COR-L47 (cell line): ENCODE results near the gene AMPD2.

Source experiments
- DNase-seq: peaks from one replicate; lab custom pipeline; 2025; lab: John Stamatoyannopoulos, UW

Gene AMPD2

GRCh38 chr1:109619576-109620400 is at the start of gene AMPD2, which contains the start of gene GNAT2:
TSS of gene AMPD2 (plus strand) at chr1:109619837. CDS start at chr1:109621176, 1,339 bp downstream.
TSS of gene GNAT2 (minus strand) at chr1:109619616. CDS start at chr1:109612870, 6,746 bp downstream.
- DNase-seq: peak; percentile 57

GRCh38 chr1:109570414-109570813 is 49.2 kb upstream of the AMPD2 start:
- DNase-seq: no peak

GRCh38 chr1:109573785-109574184 is 45.9 kb upstream of the AMPD2 start:
- DNase-seq: no peak

DNA sequence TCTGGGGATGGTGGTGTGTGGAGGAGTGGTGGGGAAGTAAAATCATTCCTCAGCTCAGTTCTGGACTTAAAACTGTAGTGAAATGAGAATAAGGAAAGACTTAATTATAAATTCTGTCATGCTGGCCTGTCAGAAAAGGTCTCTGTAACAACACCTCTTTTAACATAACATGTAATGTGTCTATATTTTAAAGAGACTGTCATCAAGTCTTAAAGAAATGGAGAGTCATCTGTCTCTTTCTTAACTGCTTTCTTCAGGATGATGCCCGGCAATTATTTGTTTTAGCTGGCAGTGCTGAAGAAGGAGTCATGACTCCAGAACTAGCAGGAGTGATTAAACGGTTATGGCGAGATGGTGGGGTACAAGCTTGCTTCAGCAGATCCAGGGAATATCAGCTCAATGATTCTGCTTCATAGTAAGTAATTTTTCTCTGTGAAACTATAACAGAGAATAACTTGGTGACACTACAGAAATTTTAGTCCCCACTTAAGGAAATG is 40.6 kb upstream of the AMPD2 start:
- no peak for DNase-seq

GRCh38 chr1:109579491-109579890 is 40.1 kb upstream of the AMPD2 start:
- DNase-seq: no peak

DNA sequence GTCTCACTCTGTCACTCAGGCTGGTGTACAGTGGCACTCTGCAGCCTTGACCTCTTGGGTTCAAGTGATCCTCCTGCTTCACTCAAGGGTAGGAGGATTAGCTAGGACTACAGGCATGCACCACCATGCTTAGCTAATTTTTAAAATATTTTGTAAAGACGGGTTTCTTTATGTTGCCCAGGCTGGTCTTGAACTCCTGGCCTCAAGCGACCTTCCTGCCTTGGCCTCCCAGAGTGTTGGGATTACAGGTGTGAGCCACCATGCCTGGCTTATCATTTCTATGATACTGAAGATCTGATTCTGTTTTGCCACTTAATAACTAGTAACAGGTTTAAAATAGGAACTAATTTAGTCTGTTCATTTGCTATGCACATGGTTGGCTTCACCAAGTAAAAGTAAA is 37.6 kb upstream of the AMPD2 start:
- DNase-seq: no peak

DNA sequence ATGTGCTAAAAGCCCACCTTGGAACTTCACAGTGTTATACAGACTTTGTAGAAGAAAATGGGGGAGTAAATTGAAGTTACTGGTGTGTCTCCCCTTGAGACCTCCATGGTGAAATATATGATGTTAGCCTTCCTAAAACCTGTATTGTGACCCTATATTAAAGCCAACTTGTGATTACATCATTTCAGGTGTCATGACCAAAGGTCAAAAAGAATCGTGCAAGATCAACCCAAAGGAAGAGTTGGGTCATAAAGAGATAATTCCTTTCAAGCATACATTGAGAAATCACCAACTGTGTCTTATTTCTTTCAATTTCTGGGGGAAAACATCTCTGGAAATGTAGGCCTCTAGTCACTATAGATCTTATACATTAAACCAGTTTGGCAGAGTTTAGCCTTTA is 34.9 kb upstream of the AMPD2 start:
- DNase-seq: no peak

DNA sequence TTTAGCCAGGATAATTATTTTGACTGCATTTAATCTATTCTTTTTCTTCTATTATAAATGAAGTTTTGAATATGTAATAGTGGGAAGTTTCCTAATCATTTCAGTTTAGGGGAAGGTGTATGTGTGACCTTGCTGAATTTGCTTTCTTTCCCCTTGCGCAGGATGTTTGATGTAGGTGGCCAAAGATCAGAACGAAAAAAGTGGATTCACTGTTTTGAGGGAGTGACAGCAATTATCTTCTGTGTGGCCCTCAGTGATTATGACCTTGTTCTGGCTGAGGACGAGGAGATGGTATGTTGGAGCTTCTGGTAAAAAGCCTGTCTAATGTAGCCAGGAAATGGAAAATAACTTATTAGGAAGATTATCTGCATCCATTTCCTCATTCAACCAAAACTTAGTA is 33.6 kb upstream of the AMPD2 start:
- DNase-seq: no peak

DNA sequence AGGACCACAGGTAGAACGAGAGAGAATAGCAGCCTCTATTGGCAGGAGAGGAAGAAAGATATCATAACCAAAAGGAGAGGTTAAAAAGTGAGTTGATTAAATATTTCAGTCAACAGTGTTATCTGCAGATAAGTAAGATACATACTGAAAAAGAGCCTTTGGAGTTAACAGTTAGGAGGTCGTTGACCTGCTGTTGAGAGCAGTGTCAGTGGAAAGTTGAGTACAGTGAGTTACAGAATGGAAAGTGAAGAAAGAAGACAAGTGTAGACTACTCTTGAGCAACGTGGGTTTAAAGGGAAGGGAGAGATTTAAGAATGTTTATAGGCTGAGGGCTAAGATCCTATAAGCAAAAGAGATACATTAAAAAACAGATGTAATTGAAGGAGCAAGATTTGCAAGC is 30.5 kb upstream of the AMPD2 start:
- no peak for DNase-seq

DNA sequence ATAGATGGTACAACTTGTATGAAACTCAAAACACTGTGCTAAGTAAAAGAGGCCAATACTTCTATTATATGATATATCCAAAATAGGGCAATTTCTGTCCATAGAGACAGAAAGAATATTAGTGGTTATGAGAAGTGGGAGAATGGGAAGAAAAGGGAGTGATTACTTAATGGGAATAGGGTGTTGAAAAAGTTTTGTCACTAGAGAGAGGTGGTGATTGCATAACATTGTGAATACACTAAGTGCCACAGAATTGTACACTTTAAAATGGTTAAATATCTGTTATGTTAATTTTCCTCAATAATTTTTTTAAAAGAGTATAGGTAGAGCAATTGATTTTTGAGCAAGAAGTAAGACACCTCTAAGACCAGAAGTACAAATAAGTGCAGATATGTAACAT is 30.0 kb upstream of the AMPD2 start:
- no peak for DNase-seq

GRCh38 chr1:109592916-109593315 is 26.7 kb upstream of the AMPD2 start:
- DNase-seq: no peak

GRCh38 chr1:109595531-109595930 is 24.1 kb upstream of the AMPD2 start:
- DNase-seq: no peak

DNA sequence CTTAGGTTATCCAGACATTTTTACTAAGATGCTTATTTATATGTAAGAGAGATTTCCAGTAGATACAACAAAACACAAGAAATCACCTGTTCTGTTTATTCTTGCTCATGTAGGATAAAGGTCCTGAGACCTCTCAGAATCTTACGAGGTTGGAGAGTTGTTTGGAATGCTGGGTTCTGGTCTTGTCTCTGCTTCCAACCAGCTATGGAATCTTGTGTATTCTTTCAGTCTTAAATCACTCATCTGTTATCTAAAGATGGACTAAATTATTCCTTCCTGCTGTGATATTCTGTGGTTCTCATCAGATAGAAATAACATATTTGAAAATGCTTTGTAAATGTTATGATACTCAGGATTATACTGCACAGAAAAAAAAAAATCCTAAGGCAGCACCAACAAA is 21.5 kb upstream of the AMPD2 start:
- no peak for DNase-seq

GRCh38 chr1:109598655-109599054 is 21.0 kb upstream of the AMPD2 start:
- no peak for DNase-seq

- DNase-seq: no peak
Measured at GRCh38 chr1:109603229-109603628, 16.4 kb upstream of the AMPD2 start.

GRCh38 chr1:109605381-109605780 is 14.3 kb upstream of the AMPD2 start:
- no peak for DNase-seq

- DNase-seq: no peak
Measured at GRCh38 chr1:109609881-109610280, 9.8 kb upstream of the AMPD2 start.

DNA sequence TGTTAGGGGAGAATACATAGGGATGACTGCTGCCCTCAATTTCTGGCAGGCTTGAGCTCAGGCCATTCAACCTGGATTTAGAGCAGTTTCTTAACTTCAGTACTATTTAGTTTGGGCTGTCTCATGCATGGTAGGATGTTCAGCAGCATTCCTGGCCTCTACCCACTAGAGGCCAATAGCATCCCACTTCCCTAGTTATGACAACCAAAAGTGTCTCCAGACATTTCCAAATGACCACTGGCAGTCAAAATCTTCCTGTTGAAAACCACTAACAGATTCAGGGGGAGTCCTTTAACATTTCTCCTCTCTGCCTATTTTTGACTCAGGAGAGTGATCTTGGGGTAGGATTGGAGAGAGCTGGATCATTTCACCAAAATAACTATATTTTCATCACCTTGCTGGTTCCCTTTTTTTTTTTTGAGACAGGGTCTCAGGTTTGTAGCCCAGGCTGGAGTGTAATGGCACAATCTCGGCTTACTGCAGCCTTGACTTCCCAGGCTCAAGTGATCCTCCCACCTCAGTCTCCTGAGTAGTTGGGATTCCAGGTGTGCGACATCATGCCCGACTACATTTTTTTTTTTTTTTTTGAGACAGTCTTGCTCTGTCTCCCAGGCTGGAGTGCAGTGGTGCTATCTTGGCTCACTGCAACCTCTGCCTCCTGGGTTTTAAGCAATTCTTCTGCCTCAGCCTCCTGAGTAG is 8.9 kb upstream of the AMPD2 start:
- no peak for DNase-seq

DNA sequence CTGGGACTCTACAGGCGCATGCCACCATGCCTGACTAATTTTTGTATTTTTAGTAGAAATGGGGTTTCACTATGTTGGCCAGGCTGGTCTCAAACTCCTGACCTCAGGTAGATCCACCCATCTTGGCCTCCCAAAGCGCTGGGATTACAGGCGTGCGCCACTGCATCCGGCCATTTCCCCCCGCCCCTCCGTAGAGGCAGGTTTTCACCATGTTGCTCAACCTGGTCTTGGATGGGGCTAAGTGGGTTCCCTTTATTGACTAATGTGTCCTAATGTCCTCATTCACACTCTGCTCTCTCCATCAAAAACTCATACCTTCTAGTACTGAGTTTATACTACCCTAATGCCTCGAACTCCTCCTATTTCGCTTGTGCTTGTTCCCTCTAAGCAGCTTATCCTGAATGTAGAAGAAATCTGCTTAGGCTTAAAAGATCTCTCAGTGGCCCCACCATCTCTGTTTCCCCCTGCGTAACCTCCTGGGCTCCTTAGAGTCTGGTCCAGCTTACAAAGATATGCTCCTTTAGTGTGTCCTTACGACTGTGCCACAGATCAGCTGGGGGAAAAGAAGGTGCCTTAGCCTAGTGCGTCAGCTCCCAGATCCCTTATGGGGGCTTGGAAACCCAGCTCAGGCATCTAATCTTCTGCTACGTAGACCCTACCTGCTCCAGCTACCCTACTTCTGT is 8.2 kb upstream of the AMPD2 start:
- DNase-seq: no peak

DNA sequence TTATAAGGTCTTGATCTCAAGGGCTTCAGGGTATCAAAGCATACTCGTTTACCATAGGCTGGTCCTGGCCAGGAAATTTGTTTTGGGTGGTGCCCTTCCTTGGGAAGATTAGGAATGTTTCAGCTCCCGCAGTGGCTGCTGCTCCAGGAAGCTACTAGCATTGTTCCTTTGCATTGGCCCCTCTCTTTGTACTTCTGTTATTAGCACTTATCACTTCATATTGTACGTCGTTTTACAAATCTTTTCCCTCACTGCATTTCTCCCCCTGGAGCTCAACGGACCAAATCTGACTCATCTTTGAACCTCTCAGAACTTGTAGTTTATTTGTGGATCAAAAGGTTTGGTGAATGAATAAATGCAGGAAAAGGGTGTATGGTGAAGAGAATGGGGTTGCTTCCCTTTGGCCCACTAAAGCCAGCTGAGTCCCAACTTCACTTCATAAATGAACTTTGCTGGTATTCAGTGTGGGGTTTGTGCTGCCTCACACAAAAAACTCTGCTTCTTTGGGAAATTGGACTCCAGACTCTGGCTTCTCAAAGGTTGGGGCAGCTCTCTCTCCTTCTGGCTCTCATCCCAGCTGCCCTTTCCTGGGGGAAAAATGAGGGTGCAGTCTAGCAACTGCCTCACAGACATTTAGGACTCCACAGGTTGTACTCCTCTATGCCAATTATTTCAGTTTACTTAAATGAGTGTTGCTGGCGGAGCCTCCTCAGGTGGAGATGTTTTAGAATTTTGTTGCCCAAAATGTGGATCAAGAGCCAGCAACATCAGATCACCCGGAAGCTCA is 6.1 kb upstream of the AMPD2 start:
- no peak for DNase-seq

DNA sequence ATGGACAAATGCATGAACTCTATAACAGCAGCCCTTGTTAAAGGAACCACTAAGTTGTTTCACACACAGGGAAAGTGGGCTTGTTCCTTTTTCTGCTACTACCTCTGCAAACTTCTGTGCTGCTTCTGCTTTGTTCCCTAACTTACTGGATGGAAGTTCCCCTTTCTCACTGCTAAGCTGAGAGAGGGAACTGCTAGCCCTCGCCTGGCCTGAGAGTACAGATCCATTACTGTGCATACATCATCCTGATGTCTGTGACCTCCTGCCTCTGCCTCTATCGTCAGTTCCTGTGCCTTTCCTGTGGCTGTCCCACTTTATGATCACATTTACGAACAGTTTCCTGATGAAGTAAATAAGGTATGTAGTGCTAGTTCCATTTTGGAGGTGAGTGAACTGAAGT is 3.8 kb upstream of the AMPD2 start:
- no peak for DNase-seq

GRCh38 chr1:109616391-109616790 is 3.2 kb upstream of the AMPD2 start:
- no peak for DNase-seq
